Measurements from ENCODE around the gene GADD45B. TPM values are rescaled to one million over a fixed set of nuclear protein-coding genes. Genes with fewer than 3 reads are reported as not detected.

GADD45B gene
- total RNA-seq, 1 experiment from 2014 or later = 16.4 TPM

- Histone ChIP-seq H3K27me3 (replicated peaks; ENCODE audit: insufficient read depth, low read depth, low read length, poor library complexity) (no peaks in the 10 kb centered on the region), H3K27ac (ENCODE audit: low read depth, low read length, poor library complexity, severe bottlenecking) (peak within 1 kb of the TSS; percentile 99), H3K4me1 (ENCODE audit: insufficient read depth, low read length, poor library complexity, severe bottlenecking) (peaks cover 36% of the 10 kb centered on the region), H3K36me3 (ENCODE audit: insufficient read depth, low read length, poor library complexity, severe bottlenecking) (peaks cover 28% of the 10 kb centered on the region), H3K9me3 (ENCODE audit: low read depth, low read length, poor library complexity, severe bottlenecking) (no peaks in the 10 kb centered on the region), H3K4me3 (ENCODE audit: low read depth, low read length, poor library complexity, severe bottlenecking) (peak within 1 kb of the TSS; percentile 90)
- CTCF ChIA-PET = interaction anchor here (0.5 to 1.4 kb wide), 3 partner anchors 183 to 186 kb away, joined by 4 to 7 read pairs (median 5); no protein-coding TSS in a partner anchor
- TF ChIP-seq CTCF (conservative IDR thresholded peaks at IDR 0.05; ENCODE audit: low read depth, low read length) (no peak), EZH2 (IDR thresholded peaks at IDR 0.05; ENCODE audit: borderline replicate concordance, low read depth, low read length, poor library complexity, severe bottlenecking) (no peak)
- BruUV-seq (replicated peaks) = no TSS peak
- DNase-seq (ENCODE audit: low spot score) = peak; percentile 98
- POLR2A ChIA-PET (ENCODE audit: low non-redundant PET) = interaction anchor here (0.5 kb wide), 1 partner anchor 66 kb away, joined by 4 read pairs; no protein-coding TSS in a partner anchor
- intact Hi-C loops (cut with micrococcal nuclease; ENCODE audit: unreplicated experiment) = loop anchor here (5.0 kb wide), 1 partner anchor 185 kb away; no protein-coding TSS in a partner anchor
Observed at GRCh38 chr19:2427429-2428320, 48.3 kb upstream of the GADD45B start, which contains the start of gene TIMM13. TIMM13 (minus strand) TSS chr19:2427586; CDS start chr19:2427533, 53 bp downstream.

GRCh38 chr19:2428321-2428690 lies 47.6 kb upstream of the GADD45B start:
- Histone ChIP-seq H3K9me3 (ENCODE audit: low read depth, low read length, poor library complexity, severe bottlenecking) (no peaks in the 10 kb centered on the region), H3K4me1 (ENCODE audit: insufficient read depth, low read length, poor library complexity, severe bottlenecking) (peaks cover 36% of the 10 kb centered on the region), H3K27ac (ENCODE audit: low read depth, low read length, poor library complexity, severe bottlenecking) (peak overlapping the region; percentile 99), H3K4me3 (ENCODE audit: low read depth, low read length, poor library complexity, severe bottlenecking) (no peak overlapping the region), H3K27me3 (replicated peaks; ENCODE audit: insufficient read depth, low read depth, low read length, poor library complexity) (no peaks in the 10 kb centered on the region), H3K36me3 (ENCODE audit: insufficient read depth, low read length, poor library complexity, severe bottlenecking) (peaks cover 29% of the 10 kb centered on the region)
- TF ChIP-seq EZH2 (IDR thresholded peaks at IDR 0.05; ENCODE audit: borderline replicate concordance, low read depth, low read length, poor library complexity, severe bottlenecking) (no peak), CTCF (conservative IDR thresholded peaks at IDR 0.05; ENCODE audit: low read depth, low read length) (no peak)
- POLR2A ChIA-PET (ENCODE audit: low non-redundant PET) = interaction anchor here (0.5 kb wide), 1 partner anchor 65 kb away, joined by 4 read pairs; no protein-coding TSS in a partner anchor
- DNase-seq (ENCODE audit: low spot score) = peak; percentile 33
- CTCF ChIA-PET = interaction anchor here (0.5 to 1.4 kb wide), 3 partner anchors 183 to 186 kb away, joined by 4 to 7 read pairs (median 5); no protein-coding TSS in a partner anchor
- BruUV-seq (replicated peaks) = TSS peak; percentile 51
- intact Hi-C loops (cut with micrococcal nuclease; ENCODE audit: unreplicated experiment) = loop anchor here (5.0 kb wide), 1 partner anchor 184 kb away; no protein-coding TSS in a partner anchor

GRCh38 chr19:2428756-2429711 lies 46.9 kb upstream of the GADD45B start:
- peak overlapping the region; percentile 99 for H3K27ac ChIP-seq (ENCODE audit: low read depth, low read length, poor library complexity, severe bottlenecking)

More at GRCh38 chr19:2428756-2429711, 46.9 kb upstream of the GADD45B start:
- ChIA-PET POLR2A (ENCODE audit: low non-redundant PET) (interaction anchor here (0.6 kb wide), 1 partner anchor 206 kb away, joined by 3 read pairs; no protein-coding TSS in a partner anchor), CTCF (no interaction called here)
- Histone ChIP-seq H3K4me1 (ENCODE audit: insufficient read depth, low read length, poor library complexity, severe bottlenecking) (peaks cover 36% of the 10 kb centered on the region), H3K4me3 (ENCODE audit: low read depth, low read length, poor library complexity, severe bottlenecking) (no peak overlapping the region), H3K27me3 (replicated peaks; ENCODE audit: insufficient read depth, low read depth, low read length, poor library complexity) (no peaks in the 10 kb centered on the region), H3K9me3 (ENCODE audit: low read depth, low read length, poor library complexity, severe bottlenecking) (no peaks in the 10 kb centered on the region), H3K36me3 (ENCODE audit: insufficient read depth, low read length, poor library complexity, severe bottlenecking) (peaks cover 34% of the 10 kb centered on the region)
- intact Hi-C loops (cut with micrococcal nuclease; ENCODE audit: unreplicated experiment) = loop anchor here (5.0 kb wide), 1 partner anchor 183 kb away; no protein-coding TSS in a partner anchor
- BruUV-seq (replicated peaks) = no TSS peak
- no peak for DNase-seq (ENCODE audit: low spot score)
- no peak for TF ChIP-seq CTCF (conservative IDR thresholded peaks at IDR 0.05; ENCODE audit: low read depth, low read length)
- TF ChIP-seq EZH2 (IDR thresholded peaks at IDR 0.05; ENCODE audit: borderline replicate concordance, low read depth, low read length, poor library complexity, severe bottlenecking) = no peak

All from A673 (cell line).